SKM-1 (cell line): ENCODE data around the gene ADD1.
A peak's percentile ranks its signal among the peaks of the same experiment; 100 is the strongest.

ENCODE experiments used
- DNase-seq: peaks from one replicate; lab custom pipeline; 2025; ENCODE audit not compliant: unreplicated experiment; lab: John Stamatoyannopoulos, UW

ADD1 gene

DNA sequence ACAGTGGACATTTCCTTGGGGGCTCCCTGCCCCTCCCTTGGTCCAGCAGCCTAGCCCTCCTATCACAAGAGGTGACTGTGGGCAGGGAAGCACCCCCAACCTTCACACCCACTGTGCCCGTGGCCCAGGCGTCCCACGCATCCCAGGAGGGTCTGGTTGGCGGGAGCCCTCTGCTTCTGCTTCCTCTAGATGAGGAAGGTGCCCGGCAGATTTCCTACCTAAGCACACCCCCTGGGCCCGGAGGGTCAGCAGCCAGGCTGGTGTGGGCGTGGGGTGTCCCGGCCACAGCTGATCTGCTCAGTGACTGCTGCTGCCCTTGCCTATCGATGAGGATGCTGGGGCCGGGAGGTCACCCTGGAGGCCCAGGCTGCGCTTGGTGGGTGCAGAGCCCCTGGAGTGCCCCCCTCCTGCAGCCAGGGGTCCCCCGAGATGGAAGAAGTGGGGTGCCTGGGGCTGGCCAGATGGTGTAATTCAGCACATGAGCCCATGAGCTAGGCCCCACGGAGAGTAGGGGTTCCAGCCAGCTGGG lies 38.6 kb upstream of the ADD1 start:
- no peak for DNase-seq

DNA sequence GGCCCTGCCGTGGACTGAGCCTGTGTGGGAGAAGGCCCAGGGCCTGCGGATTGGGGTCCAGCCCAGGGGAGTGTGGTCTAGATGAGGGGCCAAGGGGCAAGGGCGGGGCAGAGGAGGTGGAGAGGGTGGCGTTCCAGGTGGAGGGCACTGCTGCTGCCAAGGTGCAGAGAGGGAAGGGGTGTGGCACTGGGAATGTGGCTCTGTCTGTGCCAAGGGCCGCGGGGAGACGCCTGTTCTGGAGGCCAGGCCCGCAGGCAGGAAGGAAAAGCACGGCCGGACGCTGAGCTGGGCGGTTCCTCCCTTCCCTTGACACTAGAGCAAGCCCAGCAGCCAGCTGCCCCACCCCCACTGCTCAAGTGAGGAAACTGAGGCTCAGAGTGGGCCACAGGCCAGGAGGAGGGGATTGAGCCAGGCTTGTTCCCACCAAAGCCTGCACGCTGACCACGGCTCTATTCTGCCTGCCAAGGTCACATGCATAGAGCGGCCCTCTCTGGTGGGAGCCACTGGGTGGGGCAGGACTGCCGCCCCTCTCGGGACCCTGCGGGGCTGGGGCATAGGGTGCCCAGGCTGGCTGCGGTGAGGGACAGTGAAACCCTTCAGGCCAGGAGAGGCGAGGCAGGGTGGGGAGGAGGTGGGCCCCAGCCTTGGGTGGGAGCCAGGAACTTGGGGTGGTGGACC lies 37.8 kb upstream of the ADD1 start:
- DNase-seq: no peak

DNA sequence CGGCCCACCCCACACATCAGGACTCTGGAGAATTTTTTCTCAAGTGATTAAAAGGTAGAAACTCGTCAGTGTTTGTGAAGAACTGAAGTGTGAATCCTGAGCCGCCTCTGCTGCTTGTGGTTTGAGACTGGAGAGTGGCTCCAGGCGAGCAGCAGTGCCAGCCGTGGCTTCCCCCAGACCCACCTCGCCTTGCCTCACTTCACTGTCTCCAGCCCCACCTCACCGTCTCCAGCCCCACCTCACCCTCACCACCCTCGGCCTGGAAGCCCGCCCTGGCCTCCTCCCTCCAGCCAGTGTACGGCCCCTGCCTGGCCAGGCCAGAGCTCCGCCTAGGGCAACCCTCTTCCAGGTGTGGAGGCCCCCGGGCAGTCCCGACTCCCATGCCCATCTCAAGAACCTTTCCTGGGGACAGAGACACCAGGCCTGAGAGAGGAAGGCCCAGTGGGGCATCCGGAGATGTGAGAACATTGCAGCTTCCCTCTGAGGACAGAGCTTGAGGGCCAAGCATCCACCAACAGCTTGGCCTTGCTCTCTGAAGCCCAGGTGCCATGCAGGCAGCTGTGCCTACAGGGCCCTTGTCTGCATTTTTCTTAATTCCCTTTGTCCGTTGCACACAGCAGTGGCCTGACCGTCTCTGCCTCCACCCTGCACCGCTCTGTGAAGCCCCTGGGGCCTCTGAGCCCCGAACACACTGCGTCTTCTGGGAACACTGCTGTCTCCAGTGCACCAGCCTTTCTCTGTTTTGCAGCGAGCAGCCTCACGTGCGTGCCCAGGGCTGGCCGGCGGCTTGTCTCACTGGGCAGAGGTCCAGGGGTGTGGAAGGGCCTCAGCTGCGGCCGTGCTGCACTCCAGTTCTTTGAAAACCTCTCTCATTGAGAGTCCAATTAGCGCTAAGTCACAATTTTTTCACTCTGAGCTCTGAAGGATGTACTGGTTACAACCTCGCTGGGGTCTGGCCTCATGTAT lies 37.0 kb upstream of the ADD1 start:
- no peak for DNase-seq

DNA sequence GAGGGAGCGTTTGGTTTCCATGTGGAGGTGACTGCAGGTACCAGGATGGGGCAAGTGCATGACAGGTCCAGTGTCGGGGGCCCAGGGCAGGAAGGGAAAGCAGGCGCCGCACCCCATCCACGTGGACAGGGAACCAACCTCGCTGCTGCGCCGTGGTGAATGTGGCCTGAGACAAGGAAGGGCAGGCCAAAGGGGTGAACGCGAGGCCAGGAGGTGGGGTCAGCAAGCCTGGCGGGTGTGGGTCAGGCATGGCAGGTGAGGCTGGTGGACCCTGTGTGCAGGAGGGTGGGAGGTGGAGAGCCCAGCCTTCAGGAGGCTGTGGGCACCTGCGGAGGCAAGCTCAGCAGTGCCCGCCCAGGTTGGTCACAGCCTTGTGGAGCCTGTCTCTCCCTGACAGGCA lies 36.1 kb upstream of the ADD1 start:
- DNase-seq: no peak

DNA sequence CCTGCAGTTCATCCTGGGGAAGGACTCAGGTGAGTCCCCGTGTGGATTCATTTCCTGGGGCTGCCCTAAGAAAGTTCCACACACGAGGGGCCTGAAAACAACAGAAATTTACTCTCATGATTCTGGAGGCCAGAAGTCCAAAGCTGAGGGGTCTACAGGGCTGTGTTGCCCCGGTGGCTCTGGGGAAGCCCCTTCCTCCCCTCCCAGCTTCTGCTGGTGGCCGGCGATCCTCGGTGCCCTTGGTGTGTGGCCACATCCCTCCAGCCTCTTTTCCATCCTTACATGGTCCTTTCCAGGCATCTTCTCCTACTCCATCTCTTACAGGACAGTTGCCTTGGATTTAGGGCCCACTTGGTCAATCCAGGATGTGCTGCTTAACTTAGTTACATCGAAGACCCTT lies 35.6 kb upstream of the ADD1 start:
- DNase-seq: no peak

DNA sequence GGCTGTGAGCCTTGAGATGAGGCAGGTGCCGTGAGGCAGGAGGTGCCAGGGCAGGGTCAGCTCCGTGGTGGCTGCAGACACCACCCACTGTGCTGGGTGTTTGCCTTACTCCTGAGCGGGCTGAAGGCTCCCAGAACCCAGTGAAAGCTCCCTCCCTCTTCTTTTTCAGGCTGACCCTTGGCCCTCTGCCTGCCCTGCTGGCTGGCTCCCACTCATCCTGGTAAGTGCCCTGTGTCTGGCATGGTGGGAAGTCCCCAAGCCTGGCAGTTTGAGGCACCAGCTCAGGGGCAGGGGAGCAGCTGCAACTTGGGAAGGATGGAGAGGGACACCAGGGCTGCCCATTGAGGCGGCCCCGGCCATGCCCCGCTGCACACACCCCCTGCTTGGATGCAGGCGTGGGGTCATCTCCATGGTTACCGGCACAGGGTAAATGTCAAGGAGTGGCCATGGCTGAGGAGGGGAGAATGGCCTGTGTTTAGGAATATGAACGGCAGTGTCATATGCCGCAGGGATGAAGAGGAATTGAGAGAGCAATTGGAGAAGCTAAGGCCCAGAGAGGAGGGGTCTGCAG lies 33.9 kb upstream of the ADD1 start:
- DNase-seq: no peak

DNA sequence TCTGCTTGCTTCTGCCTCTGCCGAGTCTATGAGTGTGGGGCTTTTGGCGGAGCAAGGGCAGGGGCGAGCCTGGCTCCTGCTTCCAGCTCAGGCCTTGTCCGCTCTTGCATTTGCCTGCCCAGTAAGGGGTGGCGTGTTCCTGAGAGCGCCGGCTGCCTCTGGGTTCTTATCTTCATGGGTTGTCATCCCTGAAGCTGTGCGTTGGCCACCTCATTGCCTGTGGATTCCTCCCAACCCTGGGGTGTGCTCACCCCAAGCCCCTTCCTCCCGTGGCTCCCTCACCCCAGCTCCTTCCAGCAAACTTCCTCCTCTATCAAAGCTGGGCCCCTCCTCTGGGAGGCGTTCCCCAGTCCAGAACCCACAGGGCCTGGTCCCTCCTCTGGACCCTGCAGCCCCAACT lies 33.3 kb upstream of the ADD1 start:
- DNase-seq: no peak

DNA sequence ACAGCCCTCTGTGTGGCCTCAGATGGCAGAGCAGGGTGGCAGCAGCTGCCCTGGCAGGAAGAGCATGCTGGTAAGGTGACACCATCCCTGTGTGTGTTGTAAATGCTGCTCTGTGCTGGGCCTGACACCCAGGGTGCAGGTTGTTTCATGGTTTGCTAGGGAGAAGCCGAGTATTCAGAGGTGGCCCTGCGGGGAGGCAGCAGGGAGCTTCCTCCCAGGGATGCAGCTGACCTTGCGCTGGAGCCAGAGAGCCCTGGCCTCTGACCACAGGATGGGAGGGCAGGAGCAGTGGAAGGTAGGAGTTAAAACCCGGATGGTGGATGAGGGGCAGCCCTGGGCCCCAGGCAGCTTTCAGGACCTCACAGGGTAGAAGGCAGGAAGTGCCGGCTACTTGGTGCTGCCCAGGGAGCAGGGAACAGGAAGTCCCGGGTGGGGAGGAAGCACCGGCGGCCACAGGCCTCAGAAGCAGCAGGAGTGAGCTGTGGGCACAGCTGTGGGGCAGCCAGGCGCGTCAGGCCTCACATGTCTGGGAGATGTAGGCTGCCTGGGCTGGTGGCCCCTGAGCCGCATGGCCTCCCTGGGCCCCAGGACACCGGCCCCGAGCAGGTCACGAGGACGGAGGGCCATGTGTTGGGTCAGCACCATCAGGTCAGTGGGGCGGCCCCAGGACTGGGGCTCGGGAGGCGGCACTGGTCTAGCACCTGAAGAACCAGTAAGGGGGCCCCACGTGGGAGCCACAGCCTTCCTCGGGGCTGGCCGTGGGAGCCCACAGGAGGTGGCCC lies 31.6 kb upstream of the ADD1 start:
- DNase-seq: peak; percentile 97

DNA sequence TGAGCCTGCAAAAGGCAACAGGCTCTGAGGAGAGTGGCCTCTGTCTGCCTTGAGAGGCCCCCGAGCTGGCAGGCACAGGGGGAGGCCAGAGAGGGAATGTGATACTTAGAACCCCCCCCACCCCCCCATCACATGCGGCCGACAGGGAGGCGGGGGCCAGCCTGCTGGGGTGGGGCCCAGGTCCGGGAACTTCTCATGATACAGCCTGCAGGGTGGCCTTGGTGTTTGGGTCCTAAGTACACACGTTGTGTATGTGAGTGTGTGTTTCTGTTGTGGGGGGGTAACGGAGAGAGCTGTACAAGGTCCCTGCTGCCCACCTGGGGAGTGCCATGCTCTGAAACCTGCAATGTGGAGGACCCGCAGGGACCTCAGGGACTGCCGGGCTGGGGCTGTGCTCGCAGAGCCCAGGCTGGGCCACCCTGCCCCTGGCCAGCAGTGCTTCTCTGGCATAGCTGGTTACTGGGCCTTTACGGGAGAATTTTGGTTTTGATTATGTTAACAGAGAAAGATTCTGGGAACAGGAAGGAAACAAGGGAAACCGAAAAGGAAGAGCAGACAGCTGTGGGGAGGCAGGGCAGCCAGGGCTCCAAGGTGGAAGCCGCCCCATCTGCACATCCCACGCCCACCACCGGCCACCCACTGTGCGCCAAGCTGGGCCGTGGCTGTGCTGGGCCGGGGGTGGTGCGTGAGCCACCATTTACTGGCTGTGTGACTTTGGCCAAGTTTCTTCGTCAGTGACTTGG lies 30.9 kb upstream of the ADD1 start:
- DNase-seq: no peak

DNA sequence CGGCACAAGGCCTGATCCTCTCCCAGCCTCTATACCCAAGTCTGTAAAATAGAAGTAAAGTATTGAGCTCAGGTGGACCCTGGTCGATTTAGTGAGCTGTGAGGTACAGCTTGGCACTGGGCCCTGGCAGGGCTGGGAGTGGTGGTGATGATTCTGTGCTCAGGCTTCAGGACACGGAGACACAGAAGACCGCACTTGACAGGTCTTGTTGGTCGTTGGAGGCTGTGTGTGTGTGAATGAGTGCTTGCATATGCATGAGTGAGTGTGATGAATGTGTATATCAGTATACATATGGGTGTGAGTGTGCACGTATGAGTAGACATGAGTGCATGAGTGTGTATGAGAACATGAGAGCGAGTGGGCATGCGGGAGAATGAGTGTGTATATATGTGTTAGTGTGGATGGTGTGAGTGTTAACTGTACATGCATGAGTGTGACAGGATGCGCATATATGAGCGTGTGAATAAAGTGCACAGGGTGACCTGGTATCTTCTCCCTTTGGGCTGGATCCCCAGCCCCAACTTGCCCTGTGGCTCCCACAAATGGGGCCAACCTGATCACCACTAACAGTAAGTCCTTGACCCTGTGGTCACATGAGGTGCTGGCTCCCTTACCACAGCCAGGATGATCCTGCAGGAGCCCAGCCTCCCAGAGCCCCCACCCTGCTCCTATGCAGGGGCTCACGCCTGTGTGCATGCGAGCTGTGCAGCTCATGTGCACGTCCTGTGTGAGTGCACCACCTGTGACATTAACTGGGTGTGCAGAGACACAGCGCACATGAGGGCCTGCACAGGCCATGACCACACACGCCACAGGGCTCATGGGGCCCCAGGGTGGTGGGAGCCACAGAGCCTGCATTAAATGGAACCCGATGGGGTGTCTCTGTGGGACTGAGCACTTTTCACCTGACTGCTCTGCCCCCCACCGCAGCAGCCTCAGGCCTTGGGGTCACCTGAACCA lies 29.9 kb upstream of the ADD1 start:
- DNase-seq: no peak

DNA sequence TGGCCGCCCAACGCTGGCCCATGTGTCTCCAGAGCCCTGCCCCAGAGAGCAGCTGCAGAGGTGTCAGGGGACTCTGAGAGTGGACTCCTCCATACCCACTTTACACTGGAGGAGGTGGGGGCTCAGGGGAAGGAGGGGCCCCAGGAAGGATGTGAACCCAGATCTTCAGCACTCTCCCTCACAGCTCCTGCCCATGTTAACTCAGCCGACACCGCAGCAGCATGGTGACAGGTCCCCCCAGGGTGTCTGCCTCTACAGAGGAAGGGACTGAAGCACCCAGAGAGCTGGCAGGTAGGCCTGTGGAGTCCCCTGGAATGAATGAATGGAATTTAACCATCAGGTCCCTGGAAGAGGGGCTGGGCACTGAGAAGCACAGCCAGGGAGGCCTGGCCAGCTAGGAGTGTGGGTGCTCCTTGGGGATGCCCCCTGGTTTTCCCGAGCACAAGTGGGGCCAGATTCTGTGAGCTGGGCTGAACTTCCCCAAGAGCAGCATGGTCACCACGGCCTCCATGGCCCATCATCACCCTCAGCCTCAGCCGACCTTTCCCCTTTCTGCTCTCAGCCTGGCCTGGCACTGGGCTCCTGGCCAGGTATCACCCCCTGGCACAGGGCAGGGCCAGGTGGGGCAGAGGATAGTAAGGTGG lies 28.9 kb upstream of the ADD1 start:
- no peak for DNase-seq

DNA sequence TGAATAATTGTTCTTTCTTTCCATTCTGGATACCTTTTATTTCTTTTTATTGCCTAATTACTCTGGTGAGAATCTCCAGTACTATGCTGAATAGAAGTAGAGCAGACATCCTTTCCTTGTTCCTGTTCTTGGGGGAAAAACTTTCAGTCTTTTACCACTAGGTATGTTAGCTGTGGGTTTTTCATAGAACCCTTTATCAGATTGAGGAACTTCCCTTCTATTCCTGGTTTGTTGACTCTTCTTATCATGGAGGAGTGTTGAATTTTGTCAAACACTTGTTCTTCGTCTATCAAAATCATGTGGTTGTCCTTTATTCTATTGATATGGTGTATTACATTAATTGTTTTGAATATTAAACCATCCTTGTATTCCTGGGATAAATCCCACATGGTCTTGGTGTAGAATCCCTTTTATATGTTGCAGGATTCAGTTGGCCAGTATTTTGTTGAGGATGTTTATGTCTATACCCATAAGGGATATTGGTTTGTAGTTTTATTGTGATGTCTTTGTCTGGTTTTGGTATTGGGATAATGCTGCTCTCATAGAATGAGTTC lies 27.2 kb upstream of the ADD1 start:
- DNase-seq: peak; percentile 27

DNA sequence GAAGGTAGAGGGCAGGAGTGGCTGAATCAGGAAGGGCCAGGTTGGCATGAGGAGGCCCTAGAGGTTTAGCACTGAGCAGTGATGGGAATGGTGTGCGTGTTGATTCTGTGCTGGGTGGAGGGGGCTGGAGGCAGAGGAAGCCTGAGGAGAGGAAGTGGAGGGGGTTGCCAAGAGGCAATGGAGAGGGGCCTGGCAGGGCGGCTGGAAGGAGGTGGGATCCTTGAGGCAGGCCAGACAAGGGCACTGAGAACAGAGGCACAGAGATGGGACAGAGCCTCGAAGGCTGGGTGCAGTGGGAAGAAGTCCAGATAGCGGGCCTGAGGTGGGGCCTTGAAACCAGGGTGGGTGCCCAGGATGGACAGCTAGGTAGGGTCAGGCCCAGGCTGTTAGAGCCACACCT lies 26.5 kb upstream of the ADD1 start:
- DNase-seq: no peak

DNA sequence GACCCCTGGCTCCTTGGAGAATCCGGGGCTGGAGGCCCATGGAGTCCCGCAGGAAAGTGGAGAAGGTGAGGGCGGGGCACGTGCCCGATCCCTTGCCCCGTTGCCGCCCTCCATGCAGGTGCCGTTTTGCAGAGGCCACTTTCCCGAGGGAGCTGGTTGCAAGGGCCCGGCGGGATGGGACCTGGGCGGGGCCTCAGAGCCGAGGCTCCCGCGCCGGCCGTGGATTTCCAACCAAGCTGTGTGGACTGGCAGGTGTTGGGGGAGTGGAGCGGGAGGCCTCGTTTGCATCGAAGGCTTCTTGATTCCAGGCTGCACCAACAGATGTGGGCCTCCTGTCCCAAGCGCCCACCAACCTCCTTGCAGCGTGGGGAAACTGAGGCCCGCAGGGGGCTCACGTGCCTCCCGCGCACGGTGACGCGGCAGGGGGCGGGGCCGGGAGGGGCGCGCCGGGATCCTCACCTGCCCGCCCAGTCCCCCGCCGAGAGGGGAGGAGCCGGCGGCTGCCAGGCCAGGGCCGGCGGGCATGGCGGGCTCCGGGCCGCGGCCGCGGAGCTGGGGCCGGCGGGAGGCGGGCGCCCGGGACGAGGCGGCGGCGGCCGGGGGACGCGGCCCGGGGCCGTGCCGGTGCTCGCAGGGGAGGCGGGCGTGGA lies 25.8 kb upstream of the ADD1 start:
- DNase-seq: no peak

DNA sequence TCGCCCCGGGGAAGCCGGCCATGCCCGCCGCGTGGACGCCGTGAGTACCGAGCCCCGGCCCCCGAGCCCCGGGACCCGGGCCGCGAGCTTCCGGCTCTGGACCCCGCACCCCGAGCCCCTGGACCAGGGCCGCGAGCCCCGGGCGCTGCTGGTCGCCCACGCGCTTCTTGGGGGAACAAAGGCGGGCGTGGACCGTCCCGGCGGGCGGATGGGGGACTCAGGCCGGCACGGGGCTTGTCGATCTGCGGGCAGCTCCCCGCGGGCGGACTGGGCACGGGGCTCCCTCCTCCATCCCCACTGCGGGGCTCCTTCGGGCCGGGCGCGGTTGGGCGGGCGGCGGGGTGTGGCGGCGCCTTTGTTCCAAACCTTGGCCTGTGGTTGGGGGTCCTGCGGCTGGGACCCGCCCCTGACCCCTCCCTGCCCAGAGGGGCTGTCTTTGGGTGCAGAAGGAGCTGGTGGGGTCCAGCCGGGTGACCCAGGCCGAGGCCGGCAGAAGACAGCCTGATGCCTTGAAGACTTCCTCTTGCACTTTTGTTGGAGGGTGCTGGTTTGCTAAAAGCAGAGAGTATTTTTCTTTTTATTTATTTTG lies 25.2 kb upstream of the ADD1 start:
- no peak for DNase-seq

DNA sequence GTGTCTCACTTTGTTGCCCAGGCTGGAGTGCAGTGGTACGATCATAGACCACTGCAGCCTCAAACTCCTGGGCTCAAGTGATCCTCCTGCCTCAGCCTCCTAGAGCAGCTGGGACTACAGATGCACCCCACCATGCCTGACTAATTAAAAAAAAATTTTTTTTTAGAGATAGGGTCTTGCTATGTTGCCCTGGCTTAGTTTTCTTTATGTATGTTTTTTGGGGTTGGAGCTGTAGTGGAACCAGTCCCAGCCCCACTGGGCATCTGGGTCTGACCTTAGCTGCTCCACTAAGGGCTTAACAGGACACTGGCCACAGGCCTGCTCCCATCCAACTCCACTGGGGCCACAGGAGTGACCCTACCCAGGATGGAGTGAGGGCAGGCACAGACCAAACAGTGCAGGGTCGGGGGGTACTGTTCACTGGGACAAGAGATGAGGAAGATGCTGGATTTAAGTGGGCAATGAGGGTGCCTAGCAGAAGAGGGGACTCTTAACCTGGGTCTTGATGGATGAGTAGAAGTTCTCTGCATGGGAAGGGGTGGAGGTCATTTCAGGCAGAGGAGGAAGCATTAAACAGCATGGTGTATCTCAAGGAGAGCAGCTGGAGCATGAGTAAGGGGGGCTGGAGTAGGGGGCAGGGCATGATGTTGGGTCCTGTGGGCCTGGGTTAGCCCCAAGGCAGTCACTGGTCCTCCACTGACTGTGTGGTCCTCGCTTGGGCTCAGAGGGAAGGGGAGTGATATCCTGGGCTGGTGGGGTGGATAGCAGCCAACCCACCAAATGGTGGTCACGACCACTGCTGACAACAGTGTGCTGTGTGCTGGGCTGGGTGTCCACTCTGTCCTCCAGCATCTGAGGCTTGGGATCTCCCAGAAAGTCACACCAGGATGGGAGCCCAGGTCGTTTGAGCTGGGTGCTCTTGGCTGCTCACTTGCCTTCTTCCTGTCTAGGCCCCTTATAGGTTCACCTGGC lies 24.1 kb upstream of the ADD1 start:
- DNase-seq: no peak
